Measurements from ENCODE around the gene ST6GALNAC4.
"Not testable (repeated sequence)": the region's sequence is repeated elsewhere in the genome, so short reads cannot be mapped to it uniquely, and the experiment has no call there.

ST6GALNAC4 gene

DNA sequence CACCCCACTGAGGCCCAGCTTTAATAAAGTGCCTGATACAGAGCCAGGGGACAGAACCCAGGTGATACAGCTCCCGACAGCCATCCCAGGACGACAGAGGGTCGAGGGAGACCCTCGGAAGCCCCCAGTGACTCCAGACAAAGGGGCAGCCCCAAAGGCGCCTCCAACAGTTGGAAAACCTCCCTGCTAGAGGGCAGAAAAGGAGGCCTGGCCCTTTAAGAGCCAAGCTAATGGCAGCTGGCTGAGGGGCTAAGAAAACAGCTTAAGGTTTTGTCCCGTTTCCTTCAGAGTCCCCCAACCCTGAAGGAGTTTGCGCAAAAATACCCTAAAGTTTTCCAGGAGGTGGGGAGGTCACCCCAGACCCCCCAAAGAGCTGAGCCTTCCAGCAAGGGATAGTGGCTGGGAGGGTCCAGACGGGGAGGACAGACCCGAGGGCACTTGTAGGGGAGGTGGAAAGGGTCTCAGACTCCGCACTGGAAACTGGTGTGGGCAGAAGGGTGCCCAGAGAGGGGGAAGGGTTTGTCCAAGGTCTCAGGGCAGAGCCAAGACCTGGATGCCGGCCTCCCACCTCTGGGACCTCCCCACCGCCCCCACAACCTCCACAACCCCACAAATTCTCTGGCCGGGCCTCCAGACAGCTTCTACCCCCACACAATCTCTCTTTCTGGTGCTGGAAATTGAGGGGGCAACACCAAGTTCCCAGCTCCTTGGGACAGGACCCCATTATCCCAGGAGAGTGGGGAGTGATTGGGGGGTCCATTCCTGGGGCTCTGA is 31.1 kb downstream of the ST6GALNAC4 start:
- no peak for DNase-seq (ENCODE audit: low read depth)

DNA sequence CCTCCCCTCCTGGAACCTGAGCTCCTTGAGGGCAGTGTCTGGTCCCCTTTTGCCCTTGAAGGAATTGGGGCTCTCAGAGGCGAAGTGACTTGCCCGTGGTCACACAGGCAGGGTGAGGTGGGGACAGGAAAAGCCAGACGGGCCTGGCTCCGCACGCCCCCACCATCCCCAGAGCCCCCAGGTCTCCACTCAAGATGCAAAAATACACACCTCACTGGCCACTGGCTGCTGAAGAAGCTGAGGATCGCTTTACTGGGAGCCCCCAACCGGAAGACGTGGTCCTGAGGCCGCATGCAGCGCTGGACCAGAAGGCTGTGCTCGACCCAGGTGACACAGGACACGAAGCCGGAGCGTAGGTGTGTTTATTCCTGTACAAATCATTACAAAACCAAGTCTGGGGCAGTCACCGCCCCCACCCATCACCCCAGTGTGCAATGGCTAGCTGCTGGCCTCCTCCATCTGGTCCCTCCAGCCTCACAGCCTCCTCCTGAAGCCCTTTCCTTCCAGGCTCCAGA is 31.8 kb downstream of the ST6GALNAC4 start:
- no peak for DNase-seq (ENCODE audit: low read depth)

DNA sequence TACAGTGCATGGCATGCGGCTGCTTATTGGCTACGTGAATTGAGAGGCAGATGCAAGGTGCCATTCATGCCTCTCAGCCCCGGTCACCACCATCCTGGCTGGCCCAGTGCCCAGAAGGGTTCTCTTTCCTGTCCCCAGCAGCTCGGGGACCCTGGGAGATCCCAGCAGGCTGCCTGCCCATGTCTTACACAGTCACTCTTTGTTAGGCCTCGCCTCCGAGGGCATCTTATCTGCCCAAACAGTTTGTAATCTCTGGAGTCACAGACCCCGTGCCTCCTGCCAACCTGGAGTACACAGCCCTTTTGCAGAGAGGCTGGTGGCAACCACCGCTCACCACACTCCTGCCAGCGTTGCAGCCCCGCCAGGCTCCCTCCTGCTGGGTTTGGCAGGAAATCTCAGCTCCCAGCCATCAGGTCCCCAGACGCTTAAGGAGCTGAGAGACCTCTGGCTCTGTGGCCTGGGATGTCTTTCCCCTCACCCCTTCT is 32.4 kb downstream of the ST6GALNAC4 start:
- no peak for DNase-seq (ENCODE audit: low read depth)

DNA sequence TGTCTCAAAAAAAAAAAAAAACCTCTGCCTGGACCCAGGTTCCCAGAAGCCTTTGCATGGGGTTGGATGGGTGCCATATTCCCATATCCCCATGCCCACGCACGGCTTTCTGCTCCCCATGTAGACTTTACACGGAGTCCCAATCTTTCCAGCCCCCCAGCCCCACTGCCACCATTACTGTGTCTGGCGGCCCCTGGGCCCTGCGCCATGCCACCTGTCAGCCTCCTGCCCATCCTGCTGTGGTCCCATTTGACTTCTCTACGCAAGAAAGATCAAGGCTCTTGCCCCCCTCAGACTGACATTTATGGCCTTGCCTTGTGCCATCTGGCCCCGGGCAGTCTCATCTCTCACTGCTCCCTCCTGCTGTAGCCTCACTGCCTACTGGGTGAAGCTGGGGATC is 32.9 kb downstream of the ST6GALNAC4 start:
- DNase-seq (ENCODE audit: low read depth) = no peak

DNA sequence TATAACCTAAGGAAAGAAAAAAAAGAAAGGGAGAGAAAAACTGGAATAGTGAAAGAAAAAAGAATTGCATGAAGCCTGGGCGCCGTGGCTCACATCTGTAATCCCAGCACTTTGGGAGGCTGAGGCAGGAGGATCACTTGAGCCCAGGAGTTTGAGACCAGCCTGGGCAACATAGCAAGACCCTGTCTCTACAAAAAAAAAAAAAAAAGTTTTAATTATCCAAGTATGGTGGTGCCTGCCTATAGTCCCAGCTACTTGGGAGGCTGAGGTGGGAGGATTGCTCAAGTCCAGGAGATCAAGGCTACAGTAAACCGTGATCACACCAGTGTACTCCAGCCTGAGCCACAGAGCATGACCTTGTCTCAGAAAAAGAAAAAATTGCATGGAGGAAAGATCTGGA is 35.1 kb downstream of the ST6GALNAC4 start:
- not testable (repeated sequence) for DNase-seq (ENCODE audit: low read depth)

DNA sequence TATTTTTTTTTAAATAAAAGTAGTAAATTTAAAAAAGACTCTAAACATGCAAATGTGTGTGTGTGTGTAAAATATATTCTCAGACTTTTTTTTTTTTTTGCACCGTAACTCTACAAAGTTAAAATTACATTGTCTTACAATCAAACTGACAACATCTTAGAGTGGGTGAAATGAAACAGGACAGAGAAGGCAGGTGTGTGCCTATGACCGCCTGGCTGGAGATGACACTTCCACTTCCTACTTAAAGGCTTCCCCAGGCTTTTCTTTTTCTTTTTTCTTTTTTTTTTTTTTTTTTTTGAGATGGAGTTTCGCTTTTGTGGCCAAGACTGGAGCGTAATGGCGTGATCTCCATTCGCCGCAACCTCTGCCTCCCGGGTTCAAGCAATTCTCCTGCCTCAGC is 36.7 kb downstream of the ST6GALNAC4 start:
- no peak for DNase-seq (ENCODE audit: low read depth)

DNA sequence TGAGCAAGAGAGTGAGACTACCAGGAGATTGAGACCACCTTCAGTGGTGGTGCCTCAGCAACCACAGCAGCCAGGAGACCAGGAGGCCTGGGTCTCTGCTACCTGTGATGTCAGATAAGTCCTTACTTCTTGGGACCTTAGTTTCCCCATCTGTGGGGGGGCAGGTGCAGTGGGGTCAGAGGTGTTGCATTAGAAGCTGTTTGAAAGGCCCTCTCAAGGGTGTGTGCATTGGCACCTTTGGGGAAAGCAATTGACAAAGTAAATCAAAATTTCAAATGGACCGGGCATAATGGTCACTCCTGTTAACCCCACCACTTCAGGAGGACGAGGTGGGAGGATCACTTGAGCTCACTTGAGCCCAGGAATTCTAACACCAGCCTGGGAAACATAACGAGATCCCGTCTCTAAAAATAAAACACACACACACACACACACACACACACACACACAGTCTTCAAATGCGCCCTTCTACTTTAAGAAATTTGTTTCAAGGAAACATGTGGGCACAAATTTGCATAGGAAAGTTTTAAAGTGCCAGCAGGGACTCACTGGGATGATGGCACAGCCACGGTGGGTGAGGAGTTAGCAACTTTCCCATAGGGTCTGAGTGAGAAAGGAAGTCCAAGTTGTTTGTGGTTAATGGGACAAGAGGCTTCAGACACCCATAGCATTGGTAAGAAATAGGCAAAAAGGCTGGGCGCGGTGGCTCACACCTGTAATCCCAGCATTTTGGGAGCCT is 38.0 kb downstream of the ST6GALNAC4 start:
- DNase-seq (ENCODE audit: low read depth) = no peak

DNA sequence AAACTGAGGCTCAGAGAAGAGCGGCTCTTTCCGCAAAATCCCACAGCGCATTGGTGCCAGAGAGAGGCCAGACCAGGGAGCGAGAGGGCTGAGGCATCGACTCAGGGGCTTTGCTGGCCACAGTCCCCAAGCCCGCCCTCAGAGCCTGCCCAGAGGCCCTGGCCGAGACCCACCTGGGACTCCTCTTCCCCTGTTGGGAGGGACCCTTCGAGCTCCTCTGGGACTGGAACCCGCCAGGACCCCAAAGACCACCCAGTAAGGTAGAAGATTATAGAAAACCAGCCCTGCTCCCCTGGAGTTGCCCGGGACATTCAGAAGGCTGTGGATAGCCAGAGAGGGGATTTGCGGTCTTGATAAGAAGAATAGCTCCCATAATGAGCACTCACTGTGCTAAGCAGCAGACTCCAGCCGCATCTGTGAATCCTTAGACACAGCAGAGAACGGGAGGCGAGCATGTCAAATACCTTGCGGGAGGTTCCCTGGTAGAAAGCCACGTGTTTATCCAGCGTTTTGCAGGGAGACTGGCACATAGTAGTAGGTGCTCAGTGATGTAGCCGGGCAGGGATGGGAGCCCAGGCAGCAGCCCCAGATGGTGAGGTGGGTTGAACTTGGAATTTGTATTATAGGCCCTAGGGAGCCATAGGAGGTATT is 38.7 kb downstream of the ST6GALNAC4 start:
- no peak for DNase-seq (ENCODE audit: low read depth)

DNA sequence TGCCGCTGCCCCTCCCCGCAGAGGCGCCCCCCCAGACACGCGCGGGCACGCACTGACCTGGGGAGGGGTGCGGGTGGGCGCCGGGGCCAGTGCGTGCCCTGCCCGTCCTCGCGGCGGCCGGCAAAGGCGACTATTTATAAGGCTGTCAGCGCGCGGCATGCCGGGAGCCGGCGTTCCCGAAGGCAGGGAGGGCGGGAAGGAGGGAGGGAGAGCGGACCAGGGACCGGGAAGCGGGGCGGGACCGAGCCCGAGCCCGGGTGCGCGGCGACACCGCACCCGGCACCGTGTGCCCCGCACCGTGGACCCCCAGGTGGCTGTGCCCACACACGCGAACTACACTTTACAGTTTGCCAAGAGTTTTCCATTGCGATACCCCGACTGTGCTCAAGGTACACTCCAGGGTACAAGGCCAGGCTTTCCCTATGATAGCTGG is 39.3 kb downstream of the ST6GALNAC4 start, which contains the start of gene AK1:
Gene AK1, minus strand, starts transcription at position 110 of the 433 bp plus-strand sequence. CDS start 3,058 bp downstream, outside the sequence.
- DNase-seq (ENCODE audit: low read depth) = peak; percentile 67

DNA sequence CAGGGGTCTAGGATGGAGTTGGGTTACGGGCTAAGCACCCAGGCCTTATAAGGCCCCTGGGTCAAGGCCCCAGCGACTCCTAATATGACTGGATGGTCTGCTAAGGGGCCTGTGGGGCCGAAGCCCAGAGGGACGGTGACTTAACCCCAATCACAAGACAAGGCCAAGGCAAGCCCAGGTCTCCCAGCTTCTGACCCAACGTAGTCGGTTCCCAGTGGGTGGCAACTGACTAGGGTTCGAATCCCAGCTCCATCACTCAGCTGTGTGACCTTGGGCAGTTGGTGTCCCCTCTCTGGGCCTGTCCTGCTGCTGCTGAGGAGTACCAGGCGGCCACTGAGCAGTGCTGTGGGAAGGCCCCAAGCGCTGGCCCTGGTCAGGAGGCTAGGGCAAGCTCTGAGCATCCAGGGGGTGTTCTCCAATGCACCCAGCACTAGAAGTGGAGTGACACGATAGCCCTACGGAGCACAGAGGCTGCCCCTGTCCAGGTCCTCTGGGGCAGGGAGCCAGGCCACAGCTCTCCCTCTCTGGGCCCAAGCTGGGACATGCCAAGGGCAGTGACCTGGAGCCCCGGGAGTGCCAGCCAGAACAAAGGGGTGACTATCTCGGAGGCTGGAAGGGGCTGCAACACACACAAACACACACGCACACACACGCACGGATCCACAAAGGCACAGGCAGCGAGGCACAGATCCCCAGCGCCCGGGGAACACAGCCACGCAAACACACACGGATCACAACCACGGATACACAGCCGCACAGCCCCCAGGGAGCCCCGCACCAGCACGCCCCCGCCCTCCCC is 39.9 kb downstream of the ST6GALNAC4 start:
- DNase-seq (ENCODE audit: low read depth) = no peak

DNA sequence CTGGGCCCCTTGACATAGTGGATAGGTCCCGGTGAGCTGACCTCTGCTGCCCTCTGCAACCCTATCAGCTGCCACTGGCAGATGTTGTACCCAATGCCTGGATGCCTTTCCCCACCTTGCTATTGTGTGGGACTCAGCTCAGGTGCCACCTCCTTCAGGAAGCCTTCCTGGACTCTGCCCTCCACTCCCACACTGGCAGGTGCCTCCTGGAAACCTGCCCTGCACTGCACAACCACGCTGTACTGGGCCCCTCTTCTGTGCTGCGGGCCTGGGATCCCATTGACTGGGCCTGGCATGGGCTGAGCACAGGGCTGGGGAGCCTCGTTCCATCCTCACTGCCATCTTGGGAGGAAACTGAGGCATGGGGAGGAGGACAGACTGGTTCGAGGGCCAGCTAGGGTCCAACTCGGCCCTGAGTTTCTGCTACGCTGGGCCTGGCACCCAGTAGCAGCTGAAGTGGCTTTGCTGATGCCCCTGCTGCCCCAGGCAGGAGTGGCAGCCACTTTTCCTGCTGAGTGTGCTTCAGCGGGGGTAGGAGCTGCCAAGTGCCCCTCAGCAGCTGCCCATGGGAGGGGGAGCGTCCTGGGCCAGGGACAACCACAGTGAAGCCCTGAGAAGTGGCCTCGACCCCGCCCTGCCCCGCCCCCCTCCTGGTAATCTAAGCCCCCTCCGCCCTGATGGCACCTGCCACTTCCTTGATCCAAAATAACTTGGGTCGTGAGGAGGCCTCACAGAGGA is 40.6 kb downstream of the ST6GALNAC4 start:
- DNase-seq (ENCODE audit: low read depth) = no peak

DNA sequence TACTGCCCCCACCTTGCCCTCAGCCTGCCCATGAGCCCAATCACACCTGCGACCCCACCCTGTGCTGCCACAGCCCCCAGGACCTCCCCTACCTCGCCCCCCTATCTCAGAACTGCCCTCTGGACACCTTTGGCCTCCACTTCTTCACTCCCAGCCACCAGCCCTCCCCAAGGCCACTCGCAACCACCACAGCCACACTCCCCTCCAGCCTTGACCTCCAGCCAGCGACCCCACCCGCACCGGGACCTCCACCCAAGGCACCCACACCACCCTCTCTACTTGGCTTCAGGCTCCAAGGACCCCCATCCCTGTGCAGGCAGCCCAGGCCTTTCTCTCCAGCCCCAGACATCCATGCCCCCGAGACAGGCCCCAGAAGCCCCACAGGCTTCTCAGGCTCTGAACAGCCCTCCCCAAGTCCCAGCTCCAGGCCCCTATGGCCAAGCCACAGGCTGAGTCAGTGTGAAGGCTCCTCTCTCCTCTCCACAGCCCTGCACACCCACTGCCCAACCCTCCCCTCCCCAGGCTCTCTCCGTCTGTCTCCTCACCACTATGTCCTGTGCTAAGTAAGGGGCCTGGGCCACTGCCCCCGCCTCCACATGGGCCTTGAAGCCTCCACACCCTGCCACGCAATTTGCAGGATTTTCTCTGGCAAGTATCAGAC is 41.4 kb downstream of the ST6GALNAC4 start:
- DNase-seq (ENCODE audit: low read depth) = no peak

DNA sequence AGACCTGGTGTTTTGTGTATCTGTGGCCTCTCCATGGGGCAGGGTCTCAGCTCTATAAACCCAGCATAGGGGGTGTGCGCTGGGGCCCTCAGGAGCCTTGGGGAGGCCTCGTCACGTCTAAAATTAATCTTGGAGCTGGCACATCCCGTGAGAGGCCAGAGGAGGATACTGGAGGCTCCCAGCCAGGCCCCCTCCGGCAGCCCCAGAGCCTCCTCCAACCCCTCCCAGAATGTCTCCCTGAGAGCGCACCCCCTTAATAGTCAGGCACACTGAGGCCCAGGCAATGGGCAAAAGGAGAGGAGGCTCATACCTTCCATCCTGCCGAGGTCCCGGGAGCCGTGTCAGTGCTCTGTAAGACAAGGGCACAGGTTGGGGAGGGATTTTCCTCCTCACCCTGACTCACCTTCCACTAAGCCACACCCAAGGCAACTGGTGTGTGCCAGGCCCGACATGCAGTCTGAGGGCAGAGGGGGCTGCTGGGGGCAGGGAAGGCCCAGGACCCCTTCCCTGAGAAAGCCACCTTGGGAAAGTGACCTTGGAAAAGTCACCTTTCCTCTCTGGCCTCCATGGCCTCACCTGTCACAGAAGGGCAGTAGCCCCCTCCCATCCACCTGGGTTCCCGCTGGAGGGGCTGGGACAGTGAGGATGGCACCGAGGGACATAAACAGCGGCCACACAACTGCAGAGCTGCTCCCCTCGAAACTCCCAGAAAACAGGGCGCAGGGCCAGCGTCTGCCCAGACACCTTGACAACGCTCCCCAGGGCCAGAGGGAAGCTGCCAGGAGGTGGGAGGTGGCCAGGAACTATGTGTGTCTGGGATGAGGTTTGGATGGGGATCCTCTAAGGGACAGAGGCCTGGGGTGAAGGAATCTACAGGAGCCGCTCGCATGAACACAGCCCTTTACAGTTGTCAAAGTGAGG is 42.3 kb downstream of the ST6GALNAC4 start:
- no peak for DNase-seq (ENCODE audit: low read depth)

DNA sequence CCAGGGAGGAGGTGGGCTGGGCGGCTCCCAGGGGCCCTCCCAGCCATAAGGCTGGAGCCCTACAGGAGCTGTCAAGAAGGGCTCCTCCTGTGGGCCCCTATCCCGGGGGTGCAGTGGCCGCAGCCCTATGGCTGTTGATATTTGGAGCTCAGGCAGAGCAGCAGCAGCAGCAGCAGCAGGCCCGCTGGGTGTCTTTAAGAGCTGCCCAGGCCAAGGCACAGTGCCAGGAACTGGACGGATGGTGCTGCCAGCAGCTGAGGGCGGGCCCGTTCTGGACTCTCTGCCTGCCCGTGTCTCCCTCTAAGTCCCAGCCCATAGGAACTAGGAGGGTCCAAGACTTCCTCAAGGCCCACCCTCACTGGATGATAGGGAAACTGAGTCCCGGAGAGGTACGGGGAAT is 43.0 kb downstream of the ST6GALNAC4 start:
- peak; percentile 84 for DNase-seq (ENCODE audit: low read depth)

DNA sequence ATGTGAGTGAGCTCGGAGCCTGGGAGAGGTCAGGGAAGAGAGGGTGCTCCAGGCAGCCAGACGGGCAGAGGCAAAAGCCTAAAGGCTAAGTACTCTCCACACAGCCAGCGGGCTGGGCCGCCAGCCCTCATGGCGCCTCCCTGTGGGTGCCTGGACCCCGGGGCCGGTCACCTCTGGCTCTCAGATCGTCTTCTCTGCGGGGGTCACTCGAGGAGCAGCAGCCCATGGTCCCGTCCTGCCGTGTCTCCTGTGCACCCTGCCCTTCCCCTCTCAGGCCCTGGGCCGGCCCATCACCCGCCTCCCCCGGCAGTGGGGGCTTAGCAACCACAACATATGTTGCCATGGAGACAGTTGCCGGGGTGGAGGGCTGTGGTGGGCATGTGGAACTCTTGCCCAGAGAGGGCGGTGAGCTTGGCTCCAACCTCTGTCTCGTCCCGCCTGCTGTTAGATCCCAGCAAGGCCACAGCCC is 43.6 kb downstream of the ST6GALNAC4 start:
- no peak for DNase-seq (ENCODE audit: low read depth)

DNA sequence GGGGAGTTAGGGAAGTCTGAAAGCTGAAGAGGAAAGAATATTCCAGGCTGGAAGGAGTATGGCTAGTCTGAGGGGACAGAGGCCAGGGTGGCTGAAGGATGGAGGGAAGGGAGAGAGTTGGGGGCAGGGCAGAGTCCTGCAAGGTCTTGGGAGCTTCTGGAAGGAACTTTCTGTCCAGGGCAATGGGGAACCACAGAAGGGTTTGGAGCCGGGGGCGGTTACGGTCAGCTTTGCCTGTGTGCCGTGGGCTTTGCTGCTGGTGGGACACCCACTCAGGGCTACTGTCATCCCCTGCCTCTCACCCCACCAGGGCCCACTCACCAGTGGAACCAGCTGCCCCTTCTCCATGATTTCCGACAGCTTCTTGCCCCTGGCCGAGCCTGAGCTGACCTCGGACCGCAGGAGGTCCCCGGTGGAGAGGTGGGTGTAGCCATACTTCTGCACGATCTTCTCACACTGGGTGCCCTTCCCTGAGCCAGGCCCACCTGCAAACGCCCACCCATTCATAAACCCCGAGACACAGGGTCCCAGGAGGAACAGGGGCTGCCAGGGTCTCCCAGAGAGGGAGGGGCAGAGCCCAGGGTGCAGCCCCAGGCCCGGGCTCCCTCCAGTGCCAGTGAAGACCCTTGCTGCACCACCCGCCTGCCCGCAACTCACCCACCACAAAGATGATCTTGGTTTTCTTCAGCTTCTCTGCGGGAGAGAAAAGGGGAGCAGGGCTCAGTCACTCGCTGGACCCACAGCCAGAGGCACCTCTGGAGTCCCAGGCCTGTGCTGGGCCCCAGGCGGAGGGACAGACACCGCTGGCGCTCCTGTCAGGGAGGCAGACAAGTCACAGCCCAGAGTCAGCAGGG is 44.2 kb downstream of the ST6GALNAC4 start:
- DNase-seq (ENCODE audit: low read depth) = no peak

DNA sequence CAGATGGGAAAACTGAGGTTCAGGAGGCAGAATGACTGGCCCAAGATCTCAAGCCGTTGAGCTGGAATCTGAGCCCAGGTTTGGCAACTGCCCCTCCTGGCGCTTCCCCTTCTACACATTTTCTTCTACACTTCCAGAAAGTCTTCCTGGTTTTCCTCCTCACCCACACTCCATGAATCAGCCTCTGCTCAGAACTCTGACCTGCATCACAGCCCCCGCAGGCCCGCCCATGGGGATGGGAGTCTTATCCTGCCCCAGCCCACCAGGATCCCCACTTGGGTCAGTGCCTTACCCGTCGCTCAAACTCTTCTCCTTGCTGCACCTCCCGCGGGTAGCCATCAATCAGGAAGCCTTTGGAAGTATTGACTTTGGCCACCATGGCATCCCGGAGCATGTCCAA is 45.3 kb downstream of the ST6GALNAC4 start:
- DNase-seq (ENCODE audit: low read depth) = no peak

DNA sequence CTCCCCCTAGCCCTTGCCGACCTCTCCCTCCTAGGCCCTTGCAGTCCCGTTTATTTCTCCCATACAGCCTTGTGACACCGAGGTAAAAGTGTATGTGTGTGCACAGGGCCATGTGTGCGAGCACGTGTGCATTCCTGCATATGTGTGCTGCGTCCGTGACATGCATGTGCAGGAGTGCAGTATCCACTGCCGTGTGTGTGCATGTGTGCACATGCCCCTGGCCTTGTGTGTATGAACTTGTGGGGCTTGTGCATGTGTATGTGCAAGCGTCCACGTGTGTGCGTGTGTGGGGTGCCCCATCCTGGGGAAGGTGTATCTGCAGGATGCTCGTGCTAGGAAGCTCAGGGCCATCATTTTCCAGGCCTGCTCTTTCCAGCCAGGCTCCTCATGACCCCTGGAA is 46.0 kb downstream of the ST6GALNAC4 start:
- DNase-seq (ENCODE audit: low read depth) = no peak

Measured in fibroblast of gingiva (primary cell).